Measurements from ENCODE around the gene FAM171A2.

The FAM171A2 gene

GRCh38 chr17:44379887-44380286 lies 16.2 kb upstream of the FAM171A2 start:
- TF ChIP-seq, protein P1, sequence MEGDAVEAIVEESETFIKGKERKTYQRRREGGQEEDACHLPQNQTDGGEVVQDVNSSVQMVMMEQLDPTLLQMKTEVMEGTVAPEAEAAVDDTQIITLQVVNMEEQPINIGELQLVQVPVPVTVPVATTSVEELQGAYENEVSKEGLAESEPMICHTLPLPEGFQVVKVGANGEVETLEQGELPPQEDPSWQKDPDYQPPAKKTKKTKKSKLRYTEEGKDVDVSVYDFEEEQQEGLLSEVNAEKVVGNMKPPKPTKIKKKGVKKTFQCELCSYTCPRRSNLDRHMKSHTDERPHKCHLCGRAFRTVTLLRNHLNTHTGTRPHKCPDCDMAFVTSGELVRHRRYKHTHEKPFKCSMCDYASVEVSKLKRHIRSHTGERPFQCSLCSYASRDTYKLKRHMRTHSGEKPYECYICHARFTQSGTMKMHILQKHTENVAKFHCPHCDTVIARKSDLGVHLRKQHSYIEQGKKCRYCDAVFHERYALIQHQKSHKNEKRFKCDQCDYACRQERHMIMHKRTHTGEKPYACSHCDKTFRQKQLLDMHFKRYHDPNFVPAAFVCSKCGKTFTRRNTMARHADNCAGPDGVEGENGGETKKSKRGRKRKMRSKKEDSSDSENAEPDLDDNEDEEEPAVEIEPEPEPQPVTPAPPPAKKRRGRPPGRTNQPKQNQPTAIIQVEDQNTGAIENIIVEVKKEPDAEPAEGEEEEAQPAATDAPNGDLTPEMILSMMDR (IDR thresholded peaks at IDR 0.05; ENCODE audit: low read depth, low read length, missing control alignments): no peak
- no peak overlapping the region for H3K4me3 ChIP-seq (ENCODE audit: low read depth, low read length)
- no peak for DNase-seq (ENCODE audit: low read depth)
- in situ Hi-C loops (cut with HindIII; ENCODE audit: low sequenced_read_pairs): no loop called here

DNA sequence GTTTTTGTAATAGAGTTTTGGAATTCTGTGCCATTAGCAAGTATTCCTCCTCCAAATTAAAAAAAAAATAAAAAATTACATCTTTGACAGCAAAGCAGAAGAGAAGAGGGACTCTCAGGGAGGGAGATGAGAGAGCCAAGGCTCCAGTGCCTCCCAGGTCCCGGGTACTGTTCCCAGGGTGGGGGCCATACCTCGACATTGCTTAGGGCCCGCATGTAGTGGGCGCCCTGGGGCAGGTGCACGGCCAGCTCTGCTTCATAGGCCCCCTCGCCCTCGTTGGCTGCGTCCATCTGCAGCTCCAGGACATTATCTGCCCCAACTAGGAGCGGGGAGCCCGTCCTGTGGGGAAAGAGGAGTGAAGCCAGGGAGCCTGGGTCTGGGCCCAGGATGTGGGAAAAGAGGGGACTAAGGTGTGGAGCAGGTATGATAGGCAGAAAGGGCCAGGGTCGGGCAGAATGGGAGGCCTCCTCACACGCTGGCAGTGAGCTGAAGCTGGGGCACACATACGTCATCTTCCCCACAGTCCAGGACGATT lies 14.6 kb upstream of the FAM171A2 start:
- TF ChIP-seq, protein P1 (IDR thresholded peaks at IDR 0.05; ENCODE audit: low read depth, low read length, missing control alignments): no peak
- in situ Hi-C loops (cut with HindIII; ENCODE audit: low sequenced_read_pairs): no loop called here
- DNase-seq (ENCODE audit: low read depth): no peak
- H3K4me3 ChIP-seq (ENCODE audit: low read depth, low read length): no peak overlapping the region

GRCh38 chr17:44376779-44377178 lies 13.1 kb upstream of the FAM171A2 start:
- H3K4me3 ChIP-seq (ENCODE audit: low read depth, low read length): no peak overlapping the region
- TF ChIP-seq, protein P1 (IDR thresholded peaks at IDR 0.05; ENCODE audit: low read depth, low read length, missing control alignments): no peak
- in situ Hi-C loops (cut with HindIII; ENCODE audit: low sequenced_read_pairs): no loop called here
- DNase-seq (ENCODE audit: low read depth): no peak

DNA sequence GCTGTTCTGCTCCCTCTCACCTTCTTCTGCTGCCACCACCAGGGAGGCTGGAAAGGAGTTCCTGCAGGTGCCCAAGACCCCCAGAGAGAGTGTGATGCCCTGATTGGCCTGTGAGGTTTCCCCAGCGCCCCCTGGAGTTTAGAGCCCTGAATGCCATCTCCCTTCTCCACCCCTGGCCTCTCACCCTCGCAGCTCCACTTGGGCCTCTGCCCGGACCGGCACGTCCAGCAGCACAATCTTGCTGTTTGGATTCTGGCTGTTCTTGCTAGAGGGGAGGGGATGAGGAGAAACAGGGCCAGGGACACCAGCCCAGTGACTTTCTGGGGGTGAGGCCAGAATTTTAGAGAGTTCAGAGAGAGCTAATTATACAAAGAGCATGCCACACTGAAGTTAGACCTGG lies 12.5 kb upstream of the FAM171A2 start:
- in situ Hi-C loops (cut with HindIII; ENCODE audit: low sequenced_read_pairs): no loop called here
- no peak for DNase-seq (ENCODE audit: low read depth)

GRCh38 chr17:44375196-44376017 lies 11.8 kb upstream of the FAM171A2 start:
- DNase-seq (ENCODE audit: low read depth): no peak
- TF ChIP-seq, protein P1 (IDR thresholded peaks at IDR 0.05; ENCODE audit: low read depth, low read length, missing control alignments): no peak

More for the DNA sequence above, 12.5 kb upstream of the FAM171A2 start:
- TF ChIP-seq, protein P1 (IDR thresholded peaks at IDR 0.05; ENCODE audit: low read depth, low read length, missing control alignments): peak; percentile 48
- no peak overlapping the region for H3K4me3 ChIP-seq (ENCODE audit: low read depth, low read length)

GRCh38 chr17:44374306-44375195 lies 10.9 kb upstream of the FAM171A2 start:
- no peak for DNase-seq (ENCODE audit: low read depth)
- H3K4me3 ChIP-seq (ENCODE audit: low read depth, low read length): no peak overlapping the region
- in situ Hi-C loops (cut with HindIII; ENCODE audit: low sequenced_read_pairs): loop anchor here (25.0 kb wide), 1 partner anchor 263 kb away; no protein-coding TSS in a partner anchor
- TF ChIP-seq, protein P1 (IDR thresholded peaks at IDR 0.05; ENCODE audit: low read depth, low read length, missing control alignments): no peak

More at GRCh38 chr17:44375196-44376017, 11.8 kb upstream of the FAM171A2 start:
- in situ Hi-C loops (cut with HindIII; ENCODE audit: low sequenced_read_pairs): no loop called here
- H3K4me3 ChIP-seq (ENCODE audit: low read depth, low read length): no peak overlapping the region

Measured in astrocyte of the cerebellum (primary cell).